IPS-NIHi7 (cell line): ENCODE data around the gene MAST3.

Experiments
- DNase-seq: peaks from one replicate; pipeline ENCODE4 v3.0.0; 2012; ENCODE audit warnings: mixed read lengths; ENCODE audit errors: extremely low spot score

MAST3 gene

DNA sequence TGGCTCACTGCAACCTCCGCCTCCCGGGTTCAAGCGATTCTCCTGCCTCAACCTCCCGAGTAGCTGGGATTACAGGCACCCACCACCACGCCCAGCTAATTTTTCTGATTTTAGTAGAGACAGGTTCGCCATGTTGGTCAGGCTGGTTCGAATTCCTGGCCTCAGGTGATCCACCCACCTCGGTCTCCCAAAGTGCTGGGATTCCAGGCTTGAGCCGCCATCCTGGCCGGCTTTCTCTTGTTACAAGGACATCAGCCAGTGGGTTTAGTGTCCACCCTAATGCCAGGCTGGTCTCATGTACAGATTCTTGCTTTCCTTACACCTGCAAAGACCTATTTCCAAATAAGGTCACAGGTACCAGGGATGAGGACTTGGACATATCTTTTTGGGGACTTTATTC, 62.2 kb downstream of the MAST3 start:
- no peak for DNase-seq

GRCh38 chr19:18160493-18160970, 63.0 kb downstream of the MAST3 start:
- DNase-seq: no peak

DNA sequence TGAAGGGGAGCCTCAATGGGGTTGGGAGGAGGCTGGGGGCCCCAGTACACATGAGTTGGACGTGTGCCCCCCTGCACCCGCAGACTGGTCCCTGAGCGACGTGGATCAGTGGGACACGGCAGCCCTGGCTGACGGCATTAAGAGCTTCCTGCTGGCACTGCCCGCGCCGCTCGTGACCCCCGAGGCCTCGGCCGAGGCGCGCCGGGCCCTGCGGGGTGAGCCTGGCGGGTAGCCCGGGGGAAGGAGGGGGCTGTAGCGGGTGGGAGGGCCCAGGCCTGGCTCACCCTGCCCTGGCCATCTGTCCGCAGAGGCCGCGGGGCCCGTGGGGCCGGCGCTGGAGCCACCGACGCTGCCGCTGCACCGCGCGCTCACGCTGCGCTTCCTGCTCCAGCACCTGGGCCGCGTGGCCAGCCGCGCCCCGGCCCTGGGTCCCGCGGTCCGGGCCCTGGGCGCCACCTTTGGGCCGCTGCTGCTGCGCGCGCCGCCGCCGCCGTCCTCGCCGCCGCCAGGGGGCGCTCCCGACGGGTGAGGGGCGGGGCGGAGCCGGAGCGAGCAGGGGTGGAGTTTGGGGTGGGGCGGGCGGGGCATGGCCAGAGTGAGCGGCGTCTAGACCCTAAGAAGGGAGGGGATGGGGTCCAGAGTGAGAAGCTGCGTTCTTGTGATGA, 63.5 kb downstream of the MAST3 start:
- DNase-seq: peak; percentile 95

GRCh38 chr19:18161636-18162002, 64.0 kb downstream of the MAST3 start:
- DNase-seq: no peak

DNA sequence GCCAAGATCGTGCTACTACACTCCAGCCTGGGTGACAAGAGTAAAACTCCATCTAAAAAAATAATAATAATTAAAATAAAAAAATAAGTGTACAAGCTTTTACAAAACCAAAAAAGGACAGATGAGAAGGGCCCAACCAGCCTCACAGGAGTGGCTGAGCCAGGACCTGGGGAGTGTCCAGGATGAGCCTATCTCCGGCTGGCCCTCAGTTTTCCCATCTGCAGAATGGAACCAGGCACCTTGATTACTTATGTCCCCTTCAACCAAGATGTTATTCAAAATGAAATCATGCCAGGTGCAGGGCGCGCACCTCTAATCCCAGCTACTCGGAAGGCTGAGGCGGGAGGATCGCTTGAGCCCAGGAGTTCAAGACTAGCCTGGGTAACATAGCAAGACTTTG, 66.5 kb downstream of the MAST3 start:
- no peak for DNase-seq

- no peak for DNase-seq
These were observed 68.4 kb downstream of the MAST3 start for GRCh38 chr19:18165794-18166544.

DNA sequence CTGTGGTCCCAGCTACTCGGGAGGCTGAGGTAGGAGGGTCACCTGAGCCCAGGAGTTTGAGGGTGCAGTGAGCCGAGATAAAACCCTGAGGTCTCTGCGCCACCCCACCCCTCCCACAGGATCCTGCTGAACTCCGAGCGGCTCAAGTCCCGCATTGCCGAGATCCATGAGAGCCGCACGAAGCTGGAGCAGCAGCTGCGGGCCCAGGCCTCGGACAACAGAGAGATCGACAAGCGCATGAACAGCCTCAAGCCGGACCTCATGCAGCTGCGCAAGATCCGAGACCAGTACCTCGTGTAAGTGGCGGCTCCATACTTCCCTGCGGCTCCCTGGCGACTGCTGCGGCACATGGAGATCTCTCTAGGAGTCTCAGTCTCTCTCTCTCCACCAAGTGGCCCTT, 69.4 kb downstream of the MAST3 start:
- no peak for DNase-seq

DNA sequence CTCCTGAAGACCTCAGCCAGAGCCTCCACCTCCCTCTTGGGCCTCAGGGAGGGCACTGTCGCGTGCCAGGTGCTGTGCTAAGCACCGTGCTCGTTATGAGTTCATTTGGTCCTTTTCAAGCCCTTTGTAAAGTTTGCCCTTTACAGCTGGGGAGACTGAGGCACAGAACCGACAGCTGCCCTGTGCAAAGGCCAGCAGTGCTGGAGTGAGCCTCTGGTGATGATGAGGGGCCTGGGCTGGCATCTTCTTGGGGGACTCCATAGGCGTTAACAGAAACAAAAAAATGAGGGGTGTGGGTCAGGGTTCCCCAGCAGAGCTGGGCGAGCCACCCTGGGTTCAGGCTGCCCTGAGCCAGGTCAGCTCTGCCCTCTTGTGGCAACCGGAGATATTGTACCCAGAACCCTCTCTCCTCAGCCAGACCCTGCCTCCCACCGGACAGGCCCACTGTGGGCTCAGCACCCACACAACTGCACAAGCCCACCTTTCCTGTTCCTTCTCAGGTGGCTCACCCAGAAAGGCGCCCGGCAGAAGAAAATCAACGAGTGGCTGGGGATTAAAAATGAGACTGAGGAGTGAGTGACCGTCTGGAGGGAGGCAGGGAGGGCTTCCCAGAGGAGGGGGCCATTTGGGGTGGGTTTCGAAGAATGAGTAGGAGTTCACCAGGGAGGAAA, 70.5 kb downstream of the MAST3 start:
- peak; percentile 87 for DNase-seq

DNA sequence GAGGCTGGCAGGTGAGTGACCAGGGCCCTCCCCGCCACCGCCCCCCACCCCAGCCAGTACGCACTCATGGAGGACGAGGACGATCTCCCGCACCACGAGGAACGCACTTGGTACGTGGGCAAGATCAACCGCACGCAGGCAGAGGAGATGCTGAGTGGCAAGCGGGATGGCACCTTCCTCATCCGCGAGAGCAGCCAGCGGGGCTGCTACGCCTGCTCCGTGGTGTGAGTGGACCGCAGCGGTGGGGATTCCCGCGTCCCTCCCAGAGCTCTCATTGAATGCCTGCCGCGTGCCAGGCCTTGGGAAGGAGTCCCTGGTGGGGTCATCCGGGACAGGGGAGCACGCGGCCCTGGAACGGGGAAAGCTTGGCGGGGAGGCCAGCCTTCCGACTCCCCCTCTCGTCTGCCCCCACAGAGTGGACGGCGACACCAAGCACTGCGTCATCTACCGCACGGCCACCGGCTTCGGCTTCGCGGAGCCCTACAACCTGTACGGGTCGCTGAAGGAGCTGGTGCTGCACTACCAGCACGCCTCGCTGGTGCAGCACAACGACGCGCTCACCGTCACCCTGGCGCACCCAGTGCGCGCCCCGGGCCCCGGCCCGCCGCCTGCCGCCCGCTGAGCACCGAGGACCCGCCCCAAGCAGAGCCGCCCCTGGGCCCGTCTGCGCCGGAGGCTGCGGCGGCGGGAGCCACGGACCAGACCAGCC, 71.2 kb downstream of the MAST3 start:
- DNase-seq: no peak

DNA sequence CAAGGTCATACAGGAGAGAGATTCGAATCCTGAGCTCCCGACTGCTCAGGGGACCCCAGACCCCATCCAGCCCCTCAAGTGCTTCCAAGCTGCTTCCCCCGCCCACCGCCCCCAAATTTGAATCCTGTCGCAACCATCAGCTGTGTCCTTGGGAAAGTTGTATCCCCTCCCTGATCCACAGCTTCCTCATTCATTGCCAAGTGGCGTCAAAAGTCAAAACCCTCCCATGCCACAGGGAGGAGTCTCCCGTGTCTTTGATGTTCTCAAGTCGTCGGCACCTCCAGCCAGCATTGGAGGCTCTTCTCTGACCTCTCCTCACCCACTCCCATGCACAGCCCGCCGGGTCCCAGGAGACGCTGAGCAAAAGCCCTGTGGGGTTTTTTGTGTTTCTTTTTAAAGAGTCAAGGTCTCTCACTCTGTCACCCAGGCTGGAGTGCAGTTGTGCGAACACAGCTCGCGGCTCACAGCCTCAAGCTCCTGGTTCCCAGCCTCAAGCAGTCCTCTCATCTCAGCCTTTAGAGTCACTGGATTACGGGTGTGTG, 73.2 kb downstream of the MAST3 start:
- DNase-seq: peak; percentile 10

GRCh38 chr19:18171605-18172327, 74.2 kb downstream of the MAST3 start:
- DNase-seq: peak; percentile 5

DNA sequence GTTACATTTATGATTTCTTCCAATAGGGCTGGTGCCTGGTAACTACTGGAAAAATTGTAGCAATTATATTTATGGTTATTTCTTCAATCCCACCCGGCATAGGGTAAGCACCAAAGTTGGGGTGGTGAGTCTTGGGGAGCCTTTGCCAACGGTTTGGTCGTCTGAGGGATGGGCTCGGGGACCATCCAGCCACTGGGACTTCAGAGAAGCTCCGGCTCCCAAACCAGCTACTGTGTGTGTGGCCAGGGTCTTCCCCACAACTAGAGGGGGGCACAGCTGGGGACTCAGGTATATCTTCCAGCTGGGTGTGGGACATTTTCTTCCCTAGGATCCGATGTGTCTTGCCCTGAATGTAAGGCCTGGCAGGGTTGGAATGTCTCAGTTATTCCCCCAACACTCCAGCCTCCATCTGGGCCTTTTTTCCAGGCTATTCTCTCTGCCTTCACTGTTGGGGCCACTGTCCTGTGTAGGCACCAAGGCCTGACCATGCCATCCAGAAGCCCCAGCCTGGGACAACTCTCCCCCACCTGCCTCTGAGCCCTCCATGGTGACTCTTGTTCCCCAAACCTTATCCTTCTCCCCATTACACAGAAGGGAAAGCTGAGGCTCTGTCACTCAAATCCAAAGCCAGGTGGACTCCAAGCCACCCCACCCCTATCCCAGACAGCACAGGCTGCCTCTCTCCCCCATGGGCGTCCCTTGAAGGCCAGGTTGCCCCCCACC, 74.9 kb downstream of the MAST3 start:
- no peak for DNase-seq

- DNase-seq: no peak
These were observed 75.5 kb downstream of the MAST3 start for GRCh38 chr19:18173054-18173571.

- DNase-seq: peak; percentile 87
These were observed 76.2 kb downstream of the MAST3 start, which contains the start of gene IFI30 for GRCh38 chr19:18173572-18174288. Gene IFI30 (plus strand): TSS chr19:18173813. CDS start chr19:18173842, 29 bp downstream.

GRCh38 chr19:18174983-18175382, 77.4 kb downstream of the MAST3 start:
- no peak for DNase-seq

- DNase-seq: no peak
These were observed 79.1 kb downstream of the MAST3 start for GRCh38 chr19:18176367-18177310.

DNA sequence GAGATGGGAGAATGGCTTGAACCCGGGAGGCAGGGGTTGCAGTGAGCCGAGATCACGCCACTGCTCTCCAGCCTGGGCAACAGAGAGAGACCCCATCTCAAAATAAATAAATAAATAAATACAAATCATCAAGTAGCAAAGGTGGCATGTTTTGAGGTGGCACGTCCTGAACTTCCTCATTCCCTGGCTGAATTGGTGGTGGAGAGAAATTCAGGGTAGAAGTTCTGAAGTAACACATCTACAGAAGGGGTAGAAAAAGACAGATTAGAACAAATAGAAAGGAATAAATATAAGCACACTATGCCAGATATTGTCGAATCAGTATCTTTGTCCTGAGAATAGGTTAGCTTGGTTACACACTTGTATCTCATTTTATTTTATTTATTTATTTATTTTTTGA, 82.4 kb downstream of the MAST3 start:
- no peak for DNase-seq

DNA sequence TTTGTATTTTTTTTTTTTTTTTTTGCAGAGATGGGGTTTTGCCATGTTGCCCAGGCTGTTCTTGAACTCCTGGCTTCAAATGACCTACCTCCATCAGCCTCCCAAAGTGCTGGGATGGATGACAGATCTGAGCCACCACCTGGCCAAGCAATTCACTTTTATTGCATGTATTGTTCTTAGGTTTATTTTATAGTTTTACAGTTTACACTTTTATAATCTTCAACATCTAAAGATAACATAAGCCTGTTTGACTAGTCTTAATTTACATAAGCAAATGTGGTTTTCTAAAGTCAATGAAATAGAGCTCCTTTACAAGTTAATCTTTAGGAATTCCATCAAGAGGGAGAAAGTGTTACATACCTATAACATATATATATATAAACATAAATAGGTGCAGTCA, 86.0 kb downstream of the MAST3 start:
- DNase-seq: no peak
